Gastrocnemius medialis (tissue), 4 donors: Measurements from ENCODE around the gene ASXL1.

Source experiments
- CTCF ChIP-seq, 5 experiments: fragments of 450-650 bp in 3 of 5; fragments of 200-600 bp in 2 of 5; sonication (generic) in 2 of 5; IDR thresholded peaks in 4 of 5; conservative IDR thresholded peaks in 1 of 5; 1 replicate in 4 of 5; 2 replicates in 1 of 5; pipeline ENCODE4 v1.5.1; 2016 to 2019; ENCODE audit warnings: antibody characterized with exemption in 5 of 5, mild to moderate bottlenecking in 3 of 5, moderate library complexity in 3 of 5
- POLR2A ChIP-seq, 2 donors: fragments of 450-650 bp; IDR thresholded peaks; one replicate each; pipeline ENCODE4 v1.6.1; 2017; ENCODE audit warnings: antibody characterized with exemption in 2 of 2, mild to moderate bottlenecking in 2 of 2, moderate library complexity in 2 of 2

GRCh38 chr20:32427996-32428395 lies 69.9 kb downstream of the ASXL1 start:
- TF ChIP-seq POLR2A (IDR thresholded peaks at IDR 0.05) (no peak), CTCF (IDR thresholded peaks at IDR 0.05 in 4 of 5, conservative IDR thresholded peaks at IDR 0.05 in 1 of 5) (no peak)
